ENCODE results near the gene FNDC3A.

FNDC3A gene

GRCh38 chr13:49218493-49219051 is 242.9 kb downstream of the FNDC3A start:
- DNase-seq (ENCODE audit: low read depth), result no peak

- no peak for DNase-seq (ENCODE audit: low read depth)
Measured at GRCh38 chr13:49219647-49220035, 243.9 kb downstream of the FNDC3A start.

GRCh38 chr13:49220036-49220855 is 244.5 kb downstream of the FNDC3A start, which contains the start of gene MLNR:
TSS of gene MLNR (plus strand) at chr13:49220338. CDS start at chr13:49220338, 0 bp downstream.
- DNase-seq (ENCODE audit: low read depth), result no peak

- no peak for DNase-seq (ENCODE audit: low read depth)
Measured at GRCh38 chr13:49220856-49221589, 245.3 kb downstream of the FNDC3A start.

GRCh38 chr13:49221590-49221965 is 245.9 kb downstream of the FNDC3A start:
- DNase-seq (ENCODE audit: low read depth), result no peak

GRCh38 chr13:49225223-49226042 is 249.7 kb downstream of the FNDC3A start:
- DNase-seq (ENCODE audit: low read depth), result no peak

- DNase-seq (ENCODE audit: low read depth), result no peak
Measured at GRCh38 chr13:49226613-49227012, 250.9 kb downstream of the FNDC3A start.

- no peak for DNase-seq (ENCODE audit: low read depth)
Measured at GRCh38 chr13:49234741-49235140, 259.0 kb downstream of the FNDC3A start.

GRCh38 chr13:49235856-49236431 is 260.2 kb downstream of the FNDC3A start:
- no peak for DNase-seq (ENCODE audit: low read depth)

GRCh38 chr13:49238621-49239020 is 262.9 kb downstream of the FNDC3A start:
- no peak for DNase-seq (ENCODE audit: low read depth)

GRCh38 chr13:49240017-49240416 is 264.3 kb downstream of the FNDC3A start:
- DNase-seq (ENCODE audit: low read depth), result no peak

- no peak for DNase-seq (ENCODE audit: low read depth)
Measured at GRCh38 chr13:49241296-49241695, 265.6 kb downstream of the FNDC3A start.

GRCh38 chr13:49245101-49245500 is 269.4 kb downstream of the FNDC3A start:
- DNase-seq (ENCODE audit: low read depth), result no peak

GRCh38 chr13:49246850-49247642 is 271.3 kb downstream of the FNDC3A start:
- DNase-seq (ENCODE audit: low read depth), result no peak

- peak; percentile 80 for DNase-seq (ENCODE audit: low read depth)
Measured at GRCh38 chr13:49247643-49248621, 272.2 kb downstream of the FNDC3A start, which contains the start of gene CDADC1. TSS of gene CDADC1 (plus strand) at chr13:49247925. CDS start at chr13:49248038, 113 bp downstream.

- DNase-seq (ENCODE audit: low read depth), result no peak
Measured at GRCh38 chr13:49248622-49249002, 272.9 kb downstream of the FNDC3A start.

GRCh38 chr13:49251326-49251725 is 275.6 kb downstream of the FNDC3A start:
- DNase-seq (ENCODE audit: low read depth), result no peak

- DNase-seq (ENCODE audit: low read depth), result no peak
Measured at GRCh38 chr13:49253310-49253709, 277.6 kb downstream of the FNDC3A start.

- no peak for DNase-seq (ENCODE audit: low read depth)
Measured at GRCh38 chr13:49254007-49254406, 278.3 kb downstream of the FNDC3A start.

- DNase-seq (ENCODE audit: low read depth), result no peak
Measured at GRCh38 chr13:49256841-49257240, 281.1 kb downstream of the FNDC3A start.

Data from stimulated activated CD8-positive, alpha-beta memory T cell treated with anti-CD3 and anti-CD28 coated beads, Interleukin-12 subunit alpha, Interleukin-12 subunit beta, amount 100 ng/mL, for 1 hour (primary cell).